ENCODE data around the gene KDM1B.

The KDM1B gene

DNA sequence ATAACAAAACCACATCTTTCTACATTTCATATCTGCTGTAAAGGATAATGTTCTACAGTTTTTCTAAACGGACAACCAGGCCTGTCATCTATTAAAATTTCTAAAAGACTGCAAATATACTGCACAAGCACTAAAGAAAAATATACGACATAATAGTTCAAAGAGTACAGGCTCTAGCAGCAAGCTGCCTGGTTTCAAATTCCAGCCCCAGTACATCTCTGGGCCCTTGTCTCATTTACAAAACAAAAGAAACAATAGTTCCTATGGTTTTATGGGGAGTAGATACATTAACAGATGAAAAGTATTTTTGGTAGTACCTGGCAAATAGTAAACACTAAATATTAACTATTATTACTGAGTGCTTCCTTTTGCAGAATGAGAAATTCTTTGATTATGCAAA is 85.0 kb downstream of the KDM1B start:
- TF ChIP-seq ARNTL (CRISPR knock-in tag; IDR thresholded peaks at IDR 0.05; ENCODE audit: borderline replicate concordance, low read depth) = no peak
- TF ChIP-seq PPARA (CRISPR knock-in tag; IDR thresholded peaks at IDR 0.05; ENCODE audit: borderline replicate concordance) = no peak
- no peak for TF ChIP-seq ZNF8 (CRISPR knock-in tag; IDR thresholded peaks at IDR 0.05)
- TF ChIP-seq RARB (CRISPR knock-in tag; IDR thresholded peaks at IDR 0.05) = no peak
- no peak for TF ChIP-seq TOX (CRISPR knock-in tag; IDR thresholded peaks at IDR 0.05; ENCODE audit: borderline replicate concordance)
- no peak for ATAC-seq

DNA sequence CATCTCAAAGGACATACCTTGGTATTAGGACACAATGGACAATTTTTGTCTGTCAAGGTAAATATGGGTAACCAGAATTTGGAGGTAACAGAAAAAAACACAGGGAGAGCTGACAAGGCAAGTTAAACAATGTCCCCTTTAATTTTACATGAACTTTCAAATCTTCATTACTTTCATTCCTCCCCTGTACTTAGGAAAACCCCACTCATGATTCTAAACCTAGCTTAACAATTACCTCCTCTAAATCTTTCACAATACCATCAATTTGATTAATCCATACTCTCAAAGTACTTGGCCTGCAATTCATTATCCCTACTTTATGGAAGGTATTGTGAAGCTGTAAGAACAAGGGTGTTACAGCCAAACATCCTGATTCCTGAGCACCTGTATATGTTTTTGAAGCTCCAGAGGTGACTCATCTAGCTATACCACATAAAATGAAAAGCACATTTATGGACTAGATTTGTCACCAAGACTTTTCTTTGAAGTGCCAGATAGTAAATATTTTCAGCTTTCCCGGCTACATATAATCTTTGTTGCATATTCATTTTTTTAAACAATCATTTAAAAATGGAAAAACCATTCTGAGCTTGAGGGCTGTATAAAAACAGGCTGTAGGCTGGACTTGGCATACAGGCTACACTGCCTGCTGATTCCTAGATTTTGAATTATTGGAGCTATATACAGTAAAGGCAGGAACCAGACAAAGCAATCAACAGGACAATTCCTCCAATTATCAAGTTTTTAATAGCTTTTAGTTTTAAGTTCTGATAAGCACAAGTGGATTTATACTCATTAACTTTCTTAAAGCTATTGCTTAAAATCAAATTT is 86.2 kb downstream of the KDM1B start:
- TF ChIP-seq ISL1 (CRISPR knock-in tag; IDR thresholded peaks at IDR 0.05) = no peak
- TF ChIP-seq ESRRG (CRISPR knock-in tag; IDR thresholded peaks at IDR 0.05) = no peak
- TF ChIP-seq GLIS3 (CRISPR knock-in tag; IDR thresholded peaks at IDR 0.05) = no peak
- no peak for TF ChIP-seq BACH2 (CRISPR knock-in tag; IDR thresholded peaks at IDR 0.05; ENCODE audit: borderline replicate concordance)
- TF ChIP-seq CSDC2 (CRISPR knock-in tag; IDR thresholded peaks at IDR 0.05) = no peak
- TF ChIP-seq PATZ1 (CRISPR knock-in tag; IDR thresholded peaks at IDR 0.05; ENCODE audit: borderline replicate concordance) = no peak
- no peak for TF ChIP-seq ZC3H10 (CRISPR knock-in tag; IDR thresholded peaks at IDR 0.05)
- no peak for TF ChIP-seq TOX (CRISPR knock-in tag; IDR thresholded peaks at IDR 0.05; ENCODE audit: borderline replicate concordance)
- TF ChIP-seq ZNF70 (CRISPR knock-in tag; IDR thresholded peaks at IDR 0.05) = no peak
- TF ChIP-seq ZNF565 (CRISPR knock-in tag; conservative IDR thresholded peaks at IDR 0.05; ENCODE audit: low read depth) = no peak
- no peak for TF ChIP-seq SNAI2 (CRISPR knock-in tag; IDR thresholded peaks at IDR 0.05)
- peak; percentile 37; the same call in 2 of the 3 replicates for ATAC-seq

- no peak for TF ChIP-seq ISL1 (CRISPR knock-in tag; IDR thresholded peaks at IDR 0.05)
- no peak for TF ChIP-seq PPARA (CRISPR knock-in tag; IDR thresholded peaks at IDR 0.05; ENCODE audit: borderline replicate concordance)
- peak; percentile 31; the same call in 1 of the 2 replicates for TF ChIP-seq TOX (CRISPR knock-in tag; IDR thresholded peaks at IDR 0.05; ENCODE audit: borderline replicate concordance)
- TF ChIP-seq TCF4 (CRISPR knock-in tag; IDR thresholded peaks at IDR 0.05; ENCODE audit: borderline replicate concordance) = no peak
- ATAC-seq = peak; percentile 78
These were observed 87.0 kb downstream of the KDM1B start for GRCh38 chr6:18242062-18242851.

DNA sequence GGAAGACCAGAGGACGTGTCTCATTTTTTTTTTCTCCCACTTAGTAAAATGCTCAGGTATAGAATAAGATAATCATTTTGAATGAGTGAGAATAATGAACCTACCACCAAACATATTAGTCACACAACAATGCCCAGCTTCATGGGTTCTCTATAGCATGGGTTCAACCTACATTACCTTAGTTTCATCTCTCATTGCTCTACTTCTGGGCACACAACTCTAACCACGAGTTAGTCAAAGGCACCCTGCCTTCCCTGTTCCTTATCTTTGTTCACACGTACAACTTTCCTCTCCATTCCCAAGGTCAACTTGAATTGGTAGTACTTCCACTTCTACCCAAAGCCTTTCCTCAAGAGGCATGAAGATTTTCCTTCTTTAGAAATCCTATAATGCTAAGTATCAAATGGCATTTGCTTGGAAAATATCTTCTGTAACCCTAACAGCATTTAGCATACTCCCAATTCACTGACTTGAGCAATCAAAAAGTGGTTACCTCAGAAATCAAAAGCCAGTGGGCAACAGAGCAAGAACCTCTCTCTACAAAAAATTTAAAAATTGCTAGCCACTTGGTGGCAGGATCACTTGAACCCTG is 88.2 kb downstream of the KDM1B start:
- TF ChIP-seq PATZ1 (CRISPR knock-in tag; IDR thresholded peaks at IDR 0.05; ENCODE audit: borderline replicate concordance) (no peak), TSHZ2 (CRISPR knock-in tag; IDR thresholded peaks at IDR 0.05) (no peak), RARB (CRISPR knock-in tag; IDR thresholded peaks at IDR 0.05) (no peak), ISL1 (CRISPR knock-in tag; IDR thresholded peaks at IDR 0.05) (no peak), CREB5 (CRISPR knock-in tag; IDR thresholded peaks at IDR 0.05; ENCODE audit: low read depth) (no peak), ZFP30 (CRISPR knock-in tag; IDR thresholded peaks at IDR 0.05) (no peak), PPARA (CRISPR knock-in tag; IDR thresholded peaks at IDR 0.05; ENCODE audit: borderline replicate concordance) (no peak), GLIS3 (CRISPR knock-in tag; IDR thresholded peaks at IDR 0.05) (no peak), ESRRG (CRISPR knock-in tag; IDR thresholded peaks at IDR 0.05) (no peak), TCF4 (CRISPR knock-in tag; IDR thresholded peaks at IDR 0.05; ENCODE audit: borderline replicate concordance) (no peak), POU6F1 (CRISPR knock-in tag; IDR thresholded peaks at IDR 0.05; ENCODE audit: borderline replicate concordance, low read depth) (no peak), TOX (CRISPR knock-in tag; IDR thresholded peaks at IDR 0.05; ENCODE audit: borderline replicate concordance) (no peak)
- ATAC-seq = no peak
